Measurements from ENCODE around the gene SETD3. TPM values are rescaled to one million over a fixed set of nuclear protein-coding genes. Genes with fewer than 3 reads are reported as not detected.

The SETD3 gene
- total RNA-seq, 1 experiment from 2014 or later = 90.3 TPM

- no peak for DNase-seq
- H3K36me3 ChIP-seq (ENCODE audit: insufficient read depth, low read length) = peaks cover 40% of the 10 kb centered on the region
- H4K20me1 ChIP-seq (ENCODE audit: insufficient read depth, low read depth, low read length) = 0 out of 2 replicates have a peak, but pooled peaks cover 6% of the 10 kb centered on the region
- H3K4me2 ChIP-seq (ENCODE audit: low read depth, low read length, poor library complexity, severe bottlenecking) = no peak overlapping the region
- no peaks in the 10 kb centered on the region for H3K27me3 ChIP-seq (ENCODE audit: low read length)
- no peaks in the 10 kb centered on the region for H3K4me1 ChIP-seq (ENCODE audit: low read length)
- no peaks in the 10 kb centered on the region for H3K9me3 ChIP-seq (ENCODE audit: low read length)
- peaks cover 87% of the 10 kb centered on the region for H3K79me2 ChIP-seq (ENCODE audit: low read length)
- no peak overlapping the region for H2AFZ ChIP-seq (ENCODE audit: low read length)
- H3K4me3 ChIP-seq (ENCODE audit: low read length) = no peak overlapping the region
- H3K9ac ChIP-seq (ENCODE audit: low read length) = no peak overlapping the region
- no peaks in the 10 kb centered on the region for H3K9me2 ChIP-seq (replicated peaks; ENCODE audit: insufficient read depth, low read length)
- no peak overlapping the region for H3K27ac ChIP-seq (ENCODE audit: low read length)
These were observed 30.4 kb downstream of the SETD3 start for GRCh38 chr14:99450266-99450665.

DNA sequence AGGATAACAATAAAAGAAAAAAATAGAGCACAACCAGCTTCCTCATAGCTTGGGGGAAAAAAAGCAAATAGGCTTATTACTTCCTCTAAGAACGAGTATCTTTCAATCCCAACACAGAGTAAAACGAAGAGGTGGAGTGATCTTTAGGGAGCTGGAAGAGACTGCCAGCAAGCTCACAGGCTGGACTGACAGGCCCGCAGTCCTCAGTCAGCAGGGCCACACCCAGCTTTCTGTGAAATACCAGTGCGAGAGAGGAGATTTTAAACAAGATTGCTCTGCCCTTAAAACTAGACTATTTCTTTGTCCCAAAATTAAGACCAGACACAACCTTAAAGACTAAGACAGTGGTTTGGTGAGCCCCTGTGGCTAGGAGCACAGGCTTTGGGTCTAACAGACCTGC, 32.9 kb downstream of the SETD3 start:
- H3K9me3 ChIP-seq (ENCODE audit: low read length) = no peaks in the 10 kb centered on the region
- no peaks in the 10 kb centered on the region for H3K4me1 ChIP-seq (ENCODE audit: low read length)
- no peaks in the 10 kb centered on the region for H3K27me3 ChIP-seq (ENCODE audit: low read length)
- no peak for DNase-seq
- H3K4me3 ChIP-seq (ENCODE audit: low read length) = no peak overlapping the region
- H3K27ac ChIP-seq (ENCODE audit: low read length) = no peak overlapping the region
- 0 out of 2 replicates have a peak, but pooled peaks cover 6% of the 10 kb centered on the region for H4K20me1 ChIP-seq (ENCODE audit: insufficient read depth, low read depth, low read length)
- H3K79me2 ChIP-seq (ENCODE audit: low read length) = peaks cover 87% of the 10 kb centered on the region
- no peak overlapping the region for H3K4me2 ChIP-seq (ENCODE audit: low read depth, low read length, poor library complexity, severe bottlenecking)
- H3K9me2 ChIP-seq (replicated peaks; ENCODE audit: insufficient read depth, low read length) = no peaks in the 10 kb centered on the region
- no peak overlapping the region for H3K9ac ChIP-seq (ENCODE audit: low read length)
- no peak overlapping the region for H2AFZ ChIP-seq (ENCODE audit: low read length)
- H3K36me3 ChIP-seq (ENCODE audit: insufficient read depth, low read length) = peaks cover 51% of the 10 kb centered on the region; the same call in 1 of the 2 replicates

- no peak overlapping the region for H3K27ac ChIP-seq (ENCODE audit: low read length)
- peaks cover 87% of the 10 kb centered on the region for H3K79me2 ChIP-seq (ENCODE audit: low read length)
- 0 out of 2 replicates have a peak, but pooled peaks cover 3% of the 10 kb centered on the region for H4K20me1 ChIP-seq (ENCODE audit: insufficient read depth, low read depth, low read length)
- no peaks in the 10 kb centered on the region for H3K27me3 ChIP-seq (ENCODE audit: low read length)
- peaks cover 48% of the 10 kb centered on the region; the same call in 1 of the 2 replicates for H3K36me3 ChIP-seq (ENCODE audit: insufficient read depth, low read length)
- H3K9ac ChIP-seq (ENCODE audit: low read length) = no peak overlapping the region
- H3K4me3 ChIP-seq (ENCODE audit: low read length) = no peak overlapping the region
- no peaks in the 10 kb centered on the region for H3K9me2 ChIP-seq (replicated peaks; ENCODE audit: insufficient read depth, low read length)
- no peaks in the 10 kb centered on the region for H3K9me3 ChIP-seq (ENCODE audit: low read length)
- no peak overlapping the region for H3K4me2 ChIP-seq (ENCODE audit: low read depth, low read length, poor library complexity, severe bottlenecking)
- no peaks in the 10 kb centered on the region for H3K4me1 ChIP-seq (ENCODE audit: low read length)
- no peak overlapping the region for H2AFZ ChIP-seq (ENCODE audit: low read length)
- no peak for DNase-seq
These were observed 34.7 kb downstream of the SETD3 start for GRCh38 chr14:99445931-99446330.

GRCh38 chr14:99441918-99442317, 38.7 kb downstream of the SETD3 start:
- Histone ChIP-seq H3K4me1 (ENCODE audit: low read length) (no peaks in the 10 kb centered on the region), H3K27me3 (ENCODE audit: low read length) (no peaks in the 10 kb centered on the region), H3K9me2 (replicated peaks; ENCODE audit: insufficient read depth, low read length) (no peaks in the 10 kb centered on the region), H3K9me3 (ENCODE audit: low read length) (no peaks in the 10 kb centered on the region), H3K4me2 (ENCODE audit: low read depth, low read length, poor library complexity, severe bottlenecking) (no peak overlapping the region), H3K9ac (ENCODE audit: low read length) (no peak overlapping the region), H3K36me3 (ENCODE audit: insufficient read depth, low read length) (peaks cover 40% of the 10 kb centered on the region; the same call in 1 of the 2 replicates), H3K79me2 (ENCODE audit: low read length) (peaks cover 85% of the 10 kb centered on the region), H3K27ac (ENCODE audit: low read length) (no peak overlapping the region), H3K4me3 (ENCODE audit: low read length) (no peak overlapping the region), H2AFZ (ENCODE audit: low read length) (no peak overlapping the region), H4K20me1 (ENCODE audit: insufficient read depth, low read depth, low read length) (no peaks in the 10 kb centered on the region)
- no peak for DNase-seq

- no peak overlapping the region for H3K27ac ChIP-seq (ENCODE audit: low read length)
- H3K79me2 ChIP-seq (ENCODE audit: low read length) = peaks cover 91% of the 10 kb centered on the region
- H4K20me1 ChIP-seq (ENCODE audit: insufficient read depth, low read depth, low read length) = no peaks in the 10 kb centered on the region
- no peak overlapping the region for H2AFZ ChIP-seq (ENCODE audit: low read length)
- no peaks in the 10 kb centered on the region for H3K4me1 ChIP-seq (ENCODE audit: low read length)
- H3K36me3 ChIP-seq (ENCODE audit: insufficient read depth, low read length) = peaks cover 42% of the 10 kb centered on the region; the same call in 1 of the 2 replicates
- H3K9me2 ChIP-seq (replicated peaks; ENCODE audit: insufficient read depth, low read length) = no peaks in the 10 kb centered on the region
- no peak overlapping the region for H3K4me2 ChIP-seq (ENCODE audit: low read depth, low read length, poor library complexity, severe bottlenecking)
- H3K9ac ChIP-seq (ENCODE audit: low read length) = no peak overlapping the region
- DNase-seq = no peak
- no peak overlapping the region for H3K4me3 ChIP-seq (ENCODE audit: low read length)
- no peaks in the 10 kb centered on the region for H3K9me3 ChIP-seq (ENCODE audit: low read length)
- H3K27me3 ChIP-seq (ENCODE audit: low read length) = no peaks in the 10 kb centered on the region
These were observed 39.3 kb downstream of the SETD3 start for GRCh38 chr14:99441157-99441870.

GRCh38 chr14:99440278-99440677, 40.4 kb downstream of the SETD3 start:
- peaks cover 93% of the 10 kb centered on the region for H3K79me2 ChIP-seq (ENCODE audit: low read length)
- no peaks in the 10 kb centered on the region for H3K9me3 ChIP-seq (ENCODE audit: low read length)
- H3K27me3 ChIP-seq (ENCODE audit: low read length) = no peaks in the 10 kb centered on the region
- no peak overlapping the region for H3K9ac ChIP-seq (ENCODE audit: low read length)
- H3K9me2 ChIP-seq (replicated peaks; ENCODE audit: insufficient read depth, low read length) = no peaks in the 10 kb centered on the region
- H3K4me3 ChIP-seq (ENCODE audit: low read length) = no peak overlapping the region
- H3K4me1 ChIP-seq (ENCODE audit: low read length) = no peaks in the 10 kb centered on the region
- H4K20me1 ChIP-seq (ENCODE audit: insufficient read depth, low read depth, low read length) = no peaks in the 10 kb centered on the region
- no peak overlapping the region for H3K4me2 ChIP-seq (ENCODE audit: low read depth, low read length, poor library complexity, severe bottlenecking)
- DNase-seq = no peak
- H3K27ac ChIP-seq (ENCODE audit: low read length) = no peak overlapping the region
- H2AFZ ChIP-seq (ENCODE audit: low read length) = no peak overlapping the region
- peaks cover 43% of the 10 kb centered on the region for H3K36me3 ChIP-seq (ENCODE audit: insufficient read depth, low read length)

- no peak for DNase-seq
- no peaks in the 10 kb centered on the region for H4K20me1 ChIP-seq (ENCODE audit: insufficient read depth, low read depth, low read length)
- no peak overlapping the region for H3K4me2 ChIP-seq (ENCODE audit: low read depth, low read length, poor library complexity, severe bottlenecking)
- H3K4me1 ChIP-seq (ENCODE audit: low read length) = peaks cover 10% of the 10 kb centered on the region
- H2AFZ ChIP-seq (ENCODE audit: low read length) = no peak overlapping the region
- H3K36me3 ChIP-seq (ENCODE audit: insufficient read depth, low read length) = peaks cover 37% of the 10 kb centered on the region
- H3K9me3 ChIP-seq (ENCODE audit: low read length) = no peaks in the 10 kb centered on the region
- H3K4me3 ChIP-seq (ENCODE audit: low read length) = no peak overlapping the region
- H3K9me2 ChIP-seq (replicated peaks; ENCODE audit: insufficient read depth, low read length) = no peaks in the 10 kb centered on the region
- H3K79me2 ChIP-seq (ENCODE audit: low read length) = peaks cover 88% of the 10 kb centered on the region
- H3K9ac ChIP-seq (ENCODE audit: low read length) = no peak overlapping the region
- H3K27ac ChIP-seq (ENCODE audit: low read length) = no peak overlapping the region
- H3K27me3 ChIP-seq (ENCODE audit: low read length) = no peaks in the 10 kb centered on the region
These were observed 43.0 kb downstream of the SETD3 start for GRCh38 chr14:99437706-99438105.

GRCh38 chr14:99436247-99437180, 44.1 kb downstream of the SETD3 start:
- Histone ChIP-seq H3K4me1 (ENCODE audit: low read length) (peaks cover 22% of the 10 kb centered on the region), H3K4me3 (ENCODE audit: low read length) (no peak overlapping the region), H3K36me3 (ENCODE audit: insufficient read depth, low read length) (peaks cover 35% of the 10 kb centered on the region), H3K9me2 (replicated peaks; ENCODE audit: insufficient read depth, low read length) (no peaks in the 10 kb centered on the region), H3K9me3 (ENCODE audit: low read length) (no peaks in the 10 kb centered on the region), H3K4me2 (ENCODE audit: low read depth, low read length, poor library complexity, severe bottlenecking) (no peak overlapping the region), H3K79me2 (ENCODE audit: low read length) (peaks cover 88% of the 10 kb centered on the region), H3K9ac (ENCODE audit: low read length) (no peak overlapping the region), H3K27ac (ENCODE audit: low read length) (no peak overlapping the region), H2AFZ (ENCODE audit: low read length) (no peak overlapping the region), H4K20me1 (ENCODE audit: insufficient read depth, low read depth, low read length) (no peaks in the 10 kb centered on the region), H3K27me3 (ENCODE audit: low read length) (no peaks in the 10 kb centered on the region)
- no peak for DNase-seq

All from Karpas-422 (cell line).